ENCODE results near the gene SLC46A2.

- no peak for TF ChIP-seq CTCF (conservative IDR thresholded peaks at IDR 0.05; ENCODE audit: low read depth, low read length)
- no peak for TF ChIP-seq EZH2 (IDR thresholded peaks at IDR 0.05; ENCODE audit: borderline replicate concordance, low read depth, low read length, poor library complexity, severe bottlenecking)
These were observed 43.9 kb downstream of the SLC46A2 start for GRCh38 chr9:112846528-112847488.
